Measurements from ENCODE around the gene LIN52. TPM values are rescaled to one million over a fixed set of nuclear protein-coding genes. Genes with fewer than 3 reads are reported as not detected.

Gene LIN52
- total and polyA plus RNA-seq, 9 of the 15 experiments (the other 6 are each of a cell fraction or from before 2014, with no cell fraction given): 4.6 to 11.8 (median 9.2) TPM

DNA sequence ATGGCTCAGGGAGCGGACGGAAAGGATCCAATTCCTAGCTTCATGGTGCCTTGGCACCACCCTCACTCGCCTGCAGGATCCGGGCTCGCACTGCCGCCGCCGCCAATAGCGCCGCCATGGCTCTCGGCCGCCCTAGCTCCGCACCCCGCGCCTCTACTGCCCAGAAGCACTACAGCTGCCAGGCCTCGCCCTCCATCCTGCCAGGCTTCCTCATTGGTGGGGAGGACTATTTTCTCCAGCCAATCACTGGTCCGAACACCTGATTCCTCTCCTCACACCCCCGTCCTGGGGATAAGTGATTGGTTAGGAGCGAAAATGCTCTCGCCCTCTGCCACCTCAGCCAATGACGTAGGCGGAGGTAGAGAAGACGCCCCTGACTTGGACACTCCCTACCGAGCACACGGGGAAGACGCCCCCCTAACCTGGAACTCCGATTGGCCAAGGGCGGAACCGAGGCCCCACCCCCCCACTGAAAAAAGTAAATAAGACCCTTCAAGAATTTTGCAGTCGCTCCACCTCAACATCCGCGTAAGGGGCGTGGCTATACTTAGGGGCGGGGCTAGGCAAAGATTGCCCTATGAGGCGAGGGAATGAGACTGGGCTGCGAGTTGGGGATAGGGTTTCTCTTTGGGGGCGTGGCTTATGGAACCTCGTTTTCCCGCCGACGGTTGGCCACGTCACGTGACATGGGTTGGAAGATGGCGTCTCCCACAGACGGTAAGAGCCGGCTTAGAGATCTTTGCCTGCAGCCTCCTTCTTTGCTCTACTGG lies at the start of gene LIN52, which contains the start of gene ALDH6A1 (continued):
- TF ChIP-seq GABPB1 (CRISPR knock-in tag; IDR thresholded peaks at IDR 0.05): no peak
- TF ChIP-seq DACH1 (IDR thresholded peaks at IDR 0.05; ENCODE audit: partially characterized antibody): peak; percentile 31
- peak; percentile 31 for TF ChIP-seq NEUROD1 (IDR thresholded peaks at IDR 0.05; ENCODE audit: borderline replicate concordance, low read depth, low read length, partially characterized antibody)
- peak; percentile 64 for TF ChIP-seq SUPT5H (IDR thresholded peaks at IDR 0.05)
- TF ChIP-seq, protein P1, sequence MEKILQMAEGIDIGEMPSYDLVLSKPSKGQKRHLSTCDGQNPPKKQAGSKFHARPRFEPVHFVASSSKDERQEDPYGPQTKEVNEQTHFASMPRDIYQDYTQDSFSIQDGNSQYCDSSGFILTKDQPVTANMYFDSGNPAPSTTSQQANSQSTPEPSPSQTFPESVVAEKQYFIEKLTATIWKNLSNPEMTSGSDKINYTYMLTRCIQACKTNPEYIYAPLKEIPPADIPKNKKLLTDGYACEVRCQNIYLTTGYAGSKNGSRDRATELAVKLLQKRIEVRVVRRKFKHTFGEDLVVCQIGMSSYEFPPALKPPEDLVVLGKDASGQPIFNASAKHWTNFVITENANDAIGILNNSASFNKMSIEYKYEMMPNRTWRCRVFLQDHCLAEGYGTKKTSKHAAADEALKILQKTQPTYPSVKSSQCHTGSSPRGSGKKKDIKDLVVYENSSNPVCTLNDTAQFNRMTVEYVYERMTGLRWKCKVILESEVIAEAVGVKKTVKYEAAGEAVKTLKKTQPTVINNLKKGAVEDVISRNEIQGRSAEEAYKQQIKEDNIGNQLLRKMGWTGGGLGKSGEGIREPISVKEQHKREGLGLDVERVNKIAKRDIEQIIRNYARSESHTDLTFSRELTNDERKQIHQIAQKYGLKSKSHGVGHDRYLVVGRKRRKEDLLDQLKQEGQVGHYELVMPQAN (IDR thresholded peaks at IDR 0.05; ENCODE audit: borderline replicate concordance): peak; percentile 74; the same call in 1 of the 2 replicates
- no peak for TF ChIP-seq NR2F6 (CRISPR knock-in tag; IDR thresholded peaks at IDR 0.05)
- TF ChIP-seq ZNF384 (IDR thresholded peaks at IDR 0.05; ENCODE audit: low read depth, low read length): 0 out of 2 replicates have a peak, but pooled peaks have one; percentile 8
- no peak for TF ChIP-seq KLF10 (CRISPR knock-in tag; IDR thresholded peaks at IDR 0.05)
- TF ChIP-seq, protein P2, sequence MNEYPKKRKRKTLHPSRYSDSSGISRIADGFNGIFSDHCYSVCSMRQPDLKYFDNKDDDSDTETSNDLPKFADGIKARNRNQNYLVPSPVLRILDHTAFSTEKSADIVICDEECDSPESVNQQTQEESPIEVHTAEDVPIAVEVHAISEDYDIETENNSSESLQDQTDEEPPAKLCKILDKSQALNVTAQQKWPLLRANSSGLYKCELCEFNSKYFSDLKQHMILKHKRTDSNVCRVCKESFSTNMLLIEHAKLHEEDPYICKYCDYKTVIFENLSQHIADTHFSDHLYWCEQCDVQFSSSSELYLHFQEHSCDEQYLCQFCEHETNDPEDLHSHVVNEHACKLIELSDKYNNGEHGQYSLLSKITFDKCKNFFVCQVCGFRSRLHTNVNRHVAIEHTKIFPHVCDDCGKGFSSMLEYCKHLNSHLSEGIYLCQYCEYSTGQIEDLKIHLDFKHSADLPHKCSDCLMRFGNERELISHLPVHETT (CRISPR knock-in tag; conservative IDR thresholded peaks at IDR 0.05 in 1 of 2, IDR thresholded peaks at IDR 0.05 in 1 of 2): peak in 1 of 2 experiments; percentile 20; a peak in 1 of 4 replicates
- TF ChIP-seq MYC (IDR thresholded peaks at IDR 0.05; ENCODE audit: low read depth, low read length): peak; percentile 58; the same call in 1 of the 2 replicates
- no peak for TF ChIP-seq MYC (CRISPR knock-in tag; IDR thresholded peaks at IDR 0.05; ENCODE audit: borderline replicate concordance, low read depth)
- TF ChIP-seq FOXJ2 (tag; IDR thresholded peaks at IDR 0.05): peak; percentile 72; the same call in 1 of the 2 replicates
- TF ChIP-seq, protein P3, sequence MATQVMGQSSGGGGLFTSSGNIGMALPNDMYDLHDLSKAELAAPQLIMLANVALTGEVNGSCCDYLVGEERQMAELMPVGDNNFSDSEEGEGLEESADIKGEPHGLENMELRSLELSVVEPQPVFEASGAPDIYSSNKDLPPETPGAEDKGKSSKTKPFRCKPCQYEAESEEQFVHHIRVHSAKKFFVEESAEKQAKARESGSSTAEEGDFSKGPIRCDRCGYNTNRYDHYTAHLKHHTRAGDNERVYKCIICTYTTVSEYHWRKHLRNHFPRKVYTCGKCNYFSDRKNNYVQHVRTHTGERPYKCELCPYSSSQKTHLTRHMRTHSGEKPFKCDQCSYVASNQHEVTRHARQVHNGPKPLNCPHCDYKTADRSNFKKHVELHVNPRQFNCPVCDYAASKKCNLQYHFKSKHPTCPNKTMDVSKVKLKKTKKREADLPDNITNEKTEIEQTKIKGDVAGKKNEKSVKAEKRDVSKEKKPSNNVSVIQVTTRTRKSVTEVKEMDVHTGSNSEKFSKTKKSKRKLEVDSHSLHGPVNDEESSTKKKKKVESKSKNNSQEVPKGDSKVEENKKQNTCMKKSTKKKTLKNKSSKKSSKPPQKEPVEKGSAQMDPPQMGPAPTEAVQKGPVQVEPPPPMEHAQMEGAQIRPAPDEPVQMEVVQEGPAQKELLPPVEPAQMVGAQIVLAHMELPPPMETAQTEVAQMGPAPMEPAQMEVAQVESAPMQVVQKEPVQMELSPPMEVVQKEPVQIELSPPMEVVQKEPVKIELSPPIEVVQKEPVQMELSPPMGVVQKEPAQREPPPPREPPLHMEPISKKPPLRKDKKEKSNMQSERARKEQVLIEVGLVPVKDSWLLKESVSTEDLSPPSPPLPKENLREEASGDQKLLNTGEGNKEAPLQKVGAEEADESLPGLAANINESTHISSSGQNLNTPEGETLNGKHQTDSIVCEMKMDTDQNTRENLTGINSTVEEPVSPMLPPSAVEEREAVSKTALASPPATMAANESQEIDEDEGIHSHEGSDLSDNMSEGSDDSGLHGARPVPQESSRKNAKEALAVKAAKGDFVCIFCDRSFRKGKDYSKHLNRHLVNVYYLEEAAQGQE (IDR thresholded peaks at IDR 0.05; ENCODE audit: borderline replicate concordance): peak; percentile 68
- TF ChIP-seq, protein P3 (CRISPR knock-in tag; IDR thresholded peaks at IDR 0.05; ENCODE audit: low read depth): no peak
- TF ChIP-seq HNRNPL (IDR thresholded peaks at IDR 0.05; ENCODE audit: low read depth, low read length): 0 out of 2 replicates have a peak, but pooled peaks have one; percentile 52
- TF ChIP-seq MEIS2 (IDR thresholded peaks at IDR 0.05; ENCODE audit: partially characterized antibody): peak; percentile 37
